ENCODE results near the gene ADGRL2.
"Not testable (repeated sequence)": the region's sequence is repeated elsewhere in the genome, so short reads cannot be mapped to it uniquely, and the experiment has no call there.

Gene ADGRL2

GRCh38 chr1:81876901-81877733, 76.4 kb downstream of the ADGRL2 start:
- DNase-seq (ENCODE audit: low read depth) = peak; percentile 22
- TF ChIP-seq, protein P1, sequence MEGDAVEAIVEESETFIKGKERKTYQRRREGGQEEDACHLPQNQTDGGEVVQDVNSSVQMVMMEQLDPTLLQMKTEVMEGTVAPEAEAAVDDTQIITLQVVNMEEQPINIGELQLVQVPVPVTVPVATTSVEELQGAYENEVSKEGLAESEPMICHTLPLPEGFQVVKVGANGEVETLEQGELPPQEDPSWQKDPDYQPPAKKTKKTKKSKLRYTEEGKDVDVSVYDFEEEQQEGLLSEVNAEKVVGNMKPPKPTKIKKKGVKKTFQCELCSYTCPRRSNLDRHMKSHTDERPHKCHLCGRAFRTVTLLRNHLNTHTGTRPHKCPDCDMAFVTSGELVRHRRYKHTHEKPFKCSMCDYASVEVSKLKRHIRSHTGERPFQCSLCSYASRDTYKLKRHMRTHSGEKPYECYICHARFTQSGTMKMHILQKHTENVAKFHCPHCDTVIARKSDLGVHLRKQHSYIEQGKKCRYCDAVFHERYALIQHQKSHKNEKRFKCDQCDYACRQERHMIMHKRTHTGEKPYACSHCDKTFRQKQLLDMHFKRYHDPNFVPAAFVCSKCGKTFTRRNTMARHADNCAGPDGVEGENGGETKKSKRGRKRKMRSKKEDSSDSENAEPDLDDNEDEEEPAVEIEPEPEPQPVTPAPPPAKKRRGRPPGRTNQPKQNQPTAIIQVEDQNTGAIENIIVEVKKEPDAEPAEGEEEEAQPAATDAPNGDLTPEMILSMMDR (conservative IDR thresholded peaks at IDR 0.05; ENCODE audit: low read length) = no peak
- H3K4me3 ChIP-seq (ENCODE audit: low read length) = no peak overlapping the region

- TF ChIP-seq, protein P1 (conservative IDR thresholded peaks at IDR 0.05; ENCODE audit: low read length) = no peak
- H3K4me3 ChIP-seq (ENCODE audit: low read length) = no peak overlapping the region
- no peak for DNase-seq (ENCODE audit: low read depth)
Observed at GRCh38 chr1:81877940-81878339, 77.2 kb downstream of the ADGRL2 start.

GRCh38 chr1:81878538-81878937, 77.8 kb downstream of the ADGRL2 start:
- no peak overlapping the region for H3K4me3 ChIP-seq (ENCODE audit: low read length)
- no peak for DNase-seq (ENCODE audit: low read depth)
- TF ChIP-seq, protein P1 (conservative IDR thresholded peaks at IDR 0.05; ENCODE audit: low read length) = no peak

GRCh38 chr1:81880781-81881180, 80.0 kb downstream of the ADGRL2 start:
- TF ChIP-seq, protein P1 (conservative IDR thresholded peaks at IDR 0.05; ENCODE audit: low read length) = no peak
- no peak for DNase-seq (ENCODE audit: low read depth)
- no peak overlapping the region for H3K4me3 ChIP-seq (ENCODE audit: low read length)

GRCh38 chr1:81885291-81885690, 84.6 kb downstream of the ADGRL2 start:
- TF ChIP-seq, protein P1 (conservative IDR thresholded peaks at IDR 0.05; ENCODE audit: low read length) = no peak
- no peak for DNase-seq (ENCODE audit: low read depth)
- H3K4me3 ChIP-seq (ENCODE audit: low read length) = no peak overlapping the region

DNA sequence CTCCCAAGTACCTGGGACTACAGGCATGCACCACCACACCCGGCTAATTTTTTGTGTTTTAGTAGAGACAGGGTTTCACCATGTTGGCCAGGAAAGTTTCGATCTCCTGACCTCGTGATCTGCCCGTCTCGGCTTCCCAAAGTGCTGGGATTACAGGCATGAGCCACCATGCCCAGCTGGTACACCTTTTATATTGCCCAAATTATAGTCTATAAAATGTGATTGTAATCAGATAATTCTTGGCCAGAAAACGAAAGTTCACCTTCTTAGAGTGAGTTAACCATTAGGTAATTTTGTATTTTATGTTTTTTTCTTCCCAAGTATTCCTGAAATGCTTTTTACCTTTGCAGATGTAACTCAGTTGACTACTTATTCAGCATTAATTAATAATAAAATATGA, 85.6 kb downstream of the ADGRL2 start:
- DNase-seq (ENCODE audit: low read depth); H3K4me3 ChIP-seq (ENCODE audit: low read length): not testable (repeated sequence)

DNA sequence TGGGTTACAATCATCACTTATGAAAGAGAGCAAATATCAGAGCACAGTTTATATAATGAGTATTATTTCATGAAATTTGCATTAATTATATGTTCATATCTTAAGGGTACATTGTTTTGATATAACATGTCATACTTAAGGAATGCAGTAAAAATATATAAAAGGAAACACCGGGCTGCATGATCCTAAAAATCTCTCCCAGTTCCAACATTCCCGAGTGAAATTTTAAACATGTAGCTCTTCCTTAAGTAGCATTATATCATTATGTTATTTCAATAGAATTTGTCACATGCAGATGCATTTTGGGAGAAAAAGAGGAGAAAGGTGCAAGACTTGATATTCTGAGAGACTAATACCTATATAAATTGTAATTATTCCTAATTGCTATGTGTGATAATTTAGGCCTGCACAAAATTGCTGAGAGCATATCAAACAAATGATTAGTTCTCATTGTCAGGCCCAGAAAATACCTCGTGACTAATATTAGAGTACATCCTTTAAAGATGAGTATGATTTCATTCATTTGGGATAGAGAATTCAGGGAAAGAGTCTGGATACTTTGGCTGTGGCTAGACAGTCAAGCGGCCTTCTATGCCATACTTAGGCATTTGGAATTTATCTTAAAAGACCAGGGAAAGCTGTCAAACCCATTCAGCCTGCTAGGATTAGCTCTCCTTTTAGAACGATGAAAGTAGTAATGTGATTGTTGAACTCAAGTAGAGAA, 86.8 kb downstream of the ADGRL2 start:
- H3K4me3 ChIP-seq (ENCODE audit: low read length) = no peak overlapping the region
- no peak for DNase-seq (ENCODE audit: low read depth)
- TF ChIP-seq, protein P1 (conservative IDR thresholded peaks at IDR 0.05; ENCODE audit: low read length) = no peak

Measured in AG10803 (cell line).